Skeletal muscle cell (primary cell): ENCODE results near the gene C5orf15.

Source experiments
- DNase-seq: peaks from one replicate; pipeline ENCODE4 v3.0.0-alpha.2; 2010; ENCODE audit warnings: low read depth
- H3K4me3 ChIP-seq: 2 replicates; pipeline ENCODE4 v1.5.1; 2011; ENCODE audit warnings: low read depth, mild to moderate bottlenecking, control low read depth, low read length, moderate library complexity

The C5orf15 gene

DNA sequence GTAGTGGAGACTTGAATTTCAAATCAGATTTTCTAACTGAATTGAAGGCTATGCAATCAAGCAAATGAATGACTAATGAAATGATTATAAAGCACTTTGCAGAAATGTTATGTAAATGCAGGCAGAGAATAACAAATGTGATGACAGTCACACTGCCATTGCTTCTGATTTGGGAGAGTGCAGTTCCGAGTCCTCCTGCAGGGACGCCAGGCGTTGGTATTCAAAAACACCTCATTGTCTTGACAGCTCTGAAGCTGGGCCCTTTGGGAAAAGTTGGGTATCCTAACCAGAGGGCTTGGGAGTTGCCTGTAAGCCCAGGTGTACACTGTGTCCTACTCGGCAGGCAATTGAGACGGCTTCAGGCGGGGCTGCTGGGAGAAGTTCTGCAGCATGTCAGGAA, 57.9 kb downstream of the C5orf15 start:
- no peak overlapping the region for H3K4me3 ChIP-seq
- no peak for DNase-seq

DNA sequence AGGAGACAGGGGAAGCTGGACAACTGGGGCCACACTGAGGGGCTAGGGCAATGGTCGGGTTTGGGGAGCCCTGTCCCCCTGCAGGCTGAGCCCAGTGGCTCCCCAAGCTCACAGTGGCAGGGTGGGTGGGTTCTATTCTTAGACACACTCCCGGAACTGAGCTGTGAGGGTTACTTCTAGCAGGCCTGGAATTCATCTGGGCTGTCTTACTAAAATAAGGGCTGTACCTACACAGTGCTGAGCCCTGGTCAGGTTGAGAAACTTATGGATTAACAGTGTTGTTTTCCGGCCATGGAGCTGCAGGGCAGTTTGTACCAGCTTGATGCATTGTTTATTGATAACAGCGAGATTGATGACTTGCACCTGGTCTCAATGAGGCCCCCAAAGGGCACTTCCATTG, 58.8 kb downstream of the C5orf15 start:
- no peak for DNase-seq

DNA sequence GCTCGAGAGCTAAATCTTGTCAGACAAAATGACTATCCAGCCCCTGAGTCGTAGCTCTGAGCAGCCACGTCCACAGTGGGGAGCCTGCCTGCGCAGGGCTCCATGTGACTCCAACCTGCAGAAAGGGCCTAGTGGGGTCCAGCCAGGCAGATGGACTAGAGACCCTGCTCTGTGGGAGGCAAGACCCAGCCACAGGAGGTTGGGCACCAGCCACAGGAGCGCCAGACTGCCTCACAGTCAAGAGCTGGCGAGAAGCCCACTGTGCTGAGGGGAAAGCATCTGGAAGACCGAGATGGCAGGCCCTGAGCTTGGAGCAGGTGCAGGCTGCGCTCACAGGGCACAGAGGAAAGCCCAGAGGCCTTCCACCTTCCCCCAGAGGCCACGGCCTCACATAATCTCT, 61.4 kb downstream of the C5orf15 start:
- H3K4me3 ChIP-seq = no peak overlapping the region
- no peak for DNase-seq

More for the DNA sequence above, 58.8 kb downstream of the C5orf15 start:
- no peak overlapping the region for H3K4me3 ChIP-seq

DNA sequence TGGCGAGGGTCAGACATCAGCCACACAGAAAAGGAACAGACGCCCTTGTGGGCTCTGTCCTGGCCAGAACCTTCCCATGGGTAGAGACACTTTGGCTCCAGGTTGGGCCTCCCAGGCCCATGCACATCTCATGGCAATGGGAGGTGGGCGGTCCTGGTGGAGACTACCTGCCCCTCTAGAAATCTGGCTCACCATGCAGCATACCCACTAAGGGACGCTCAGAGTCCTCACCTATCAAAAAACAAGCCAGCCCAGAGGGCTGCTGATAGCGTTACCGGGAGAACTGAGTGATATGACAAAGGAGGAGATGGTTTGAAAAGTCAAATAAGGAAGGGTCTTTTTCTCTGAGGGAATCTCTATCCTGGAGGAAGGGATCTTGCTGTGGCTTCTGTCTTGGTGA, 62.1 kb downstream of the C5orf15 start:
- no peak overlapping the region for H3K4me3 ChIP-seq
- no peak for DNase-seq
